G401.6 (cell line): ENCODE data around the gene PDE10A.
"Not testable (repeated sequence)": the region's sequence is repeated elsewhere in the genome, so short reads cannot be mapped to it uniquely, and the experiment has no call there.

Experiments
- FAIRE-seq: peaks from 2 replicates; lab custom pipeline; 2012; peaks lifted over from hg19 to GRCh38; lab: Jason Lieb, UNC

Gene PDE10A

GRCh38 chr6:165585060-165585459 lies 78.0 kb downstream of the PDE10A start:
- no peak for FAIRE-seq

GRCh38 chr6:165584541-165584940 lies 78.5 kb downstream of the PDE10A start:
- no peak for FAIRE-seq

GRCh38 chr6:165581678-165582077 lies 81.4 kb downstream of the PDE10A start:
- no peak for FAIRE-seq

GRCh38 chr6:165580136-165580535 lies 82.9 kb downstream of the PDE10A start:
- no peak for FAIRE-seq

GRCh38 chr6:165579151-165579550 lies 83.9 kb downstream of the PDE10A start:
- no peak for FAIRE-seq

GRCh38 chr6:165577556-165577955 lies 85.5 kb downstream of the PDE10A start:
- no peak for FAIRE-seq

- no peak for FAIRE-seq
Observed at GRCh38 chr6:165575158-165575549, 87.9 kb downstream of the PDE10A start.

GRCh38 chr6:165574220-165575157 lies 88.6 kb downstream of the PDE10A start:
- FAIRE-seq: no peak

- FAIRE-seq: no peak
Observed at GRCh38 chr6:165573671-165574070, 89.4 kb downstream of the PDE10A start.

- no peak for FAIRE-seq
Observed at GRCh38 chr6:165571721-165572132, 91.3 kb downstream of the PDE10A start.

GRCh38 chr6:165571068-165571682 lies 91.9 kb downstream of the PDE10A start:
- no peak for FAIRE-seq

- FAIRE-seq: no peak
Observed at GRCh38 chr6:165568326-165568725, 94.7 kb downstream of the PDE10A start.

- FAIRE-seq: no peak
Observed at GRCh38 chr6:165566088-165566828, 96.8 kb downstream of the PDE10A start.

GRCh38 chr6:165562421-165563090 lies 100.5 kb downstream of the PDE10A start:
- FAIRE-seq: no peak

- FAIRE-seq: no peak
Observed at GRCh38 chr6:165559632-165560031, 103.4 kb downstream of the PDE10A start.

GRCh38 chr6:165558097-165558496 lies 104.9 kb downstream of the PDE10A start:
- FAIRE-seq: not testable (repeated sequence)

- FAIRE-seq: no peak
Observed at GRCh38 chr6:165557674-165558073, 105.4 kb downstream of the PDE10A start.

- FAIRE-seq: no peak
Observed at GRCh38 chr6:165556116-165556843, 106.8 kb downstream of the PDE10A start.

- FAIRE-seq: not testable (repeated sequence)
Observed at GRCh38 chr6:165554644-165555043, 108.4 kb downstream of the PDE10A start.

- no peak for FAIRE-seq
Observed at GRCh38 chr6:165552248-165552736, 110.7 kb downstream of the PDE10A start.

- no peak for FAIRE-seq
Observed at GRCh38 chr6:165551828-165552227, 111.2 kb downstream of the PDE10A start.
